GM19395 (cell line): ENCODE results near the gene KRTAP9-6.
"Not testable (repeated sequence)": the region's sequence is repeated elsewhere in the genome, so short reads cannot be mapped to it uniquely, and the experiment has no call there.

Experiments
- ATAC-seq: cut with Tn5 transposase; IDR thresholded peaks from one replicate; pipeline ENCODE4 v1.9.1; 2021; ENCODE audit warnings: mild to moderate bottlenecking, moderate library complexity; ENCODE audit not compliant: unreplicated experiment

The KRTAP9-6 gene, protein sequence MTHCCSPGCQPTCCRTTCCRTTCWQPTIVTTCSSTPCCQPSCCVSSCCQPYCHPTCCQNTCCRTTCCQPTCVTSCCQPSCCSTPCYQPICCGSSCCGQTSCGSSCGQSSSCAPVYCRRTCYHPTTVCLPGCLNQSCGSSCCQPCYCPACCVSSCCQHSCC

DNA sequence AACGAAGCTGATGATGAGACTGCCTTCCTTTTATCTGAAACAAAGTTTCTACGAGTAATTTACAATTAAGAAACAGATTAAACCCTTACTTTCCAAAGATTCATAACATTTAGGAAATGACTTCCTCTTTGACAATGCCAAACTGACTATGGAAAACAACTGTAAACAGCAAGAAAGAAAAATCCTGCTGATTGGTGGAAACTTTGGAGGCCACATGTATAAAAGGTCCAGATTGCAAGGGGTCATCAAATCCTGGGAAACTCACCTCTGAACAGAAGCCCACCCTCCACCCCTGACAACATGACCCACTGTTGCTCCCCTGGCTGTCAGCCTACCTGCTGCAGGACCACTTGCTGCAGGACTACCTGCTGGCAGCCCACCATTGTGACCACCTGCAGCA is at the start of gene KRTAP9-6:
TSS of gene KRTAP9-6 (plus strand) at position 301 of the 400 bp plus-strand sequence. CDS start at position 301, 0 bp downstream.
- ATAC-seq: no peak

- no peak for ATAC-seq
Observed at GRCh38 chr17:41215681-41216080, 49.5 kb upstream of the KRTAP9-6 start.

GRCh38 chr17:41223821-41224220 is 41.4 kb upstream of the KRTAP9-6 start:
- ATAC-seq: no peak

- no peak for ATAC-seq
Observed at GRCh38 chr17:41226051-41226450, 39.1 kb upstream of the KRTAP9-6 start.

DNA sequence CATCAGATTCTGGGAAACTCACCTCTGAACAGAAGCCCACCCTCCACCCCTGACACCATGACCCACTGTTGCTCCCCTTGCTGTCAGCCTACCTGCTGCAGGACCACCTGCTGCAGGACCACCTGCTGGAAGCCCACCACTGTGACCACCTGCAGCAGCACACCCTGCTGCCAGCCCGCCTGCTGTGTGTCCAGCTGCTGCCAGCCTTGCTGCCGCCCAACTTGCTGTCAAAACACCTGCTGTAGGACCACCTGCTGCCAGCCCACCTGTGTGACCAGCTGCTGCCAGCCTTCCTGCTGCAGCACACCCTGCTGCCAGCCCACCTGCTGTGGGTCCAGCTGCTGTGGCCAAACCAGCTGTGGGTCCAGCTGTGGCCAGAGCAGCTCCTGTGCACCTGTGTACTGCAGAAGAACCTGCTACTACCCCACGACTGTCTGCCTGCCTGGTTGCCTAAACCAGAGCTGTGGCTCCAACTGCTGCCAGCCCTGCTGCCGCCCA is 38.5 kb upstream of the KRTAP9-6 start, which contains the start of gene KRTAP9-2:
TSS of gene KRTAP9-2 (plus strand) at position 51 of the 498 bp plus-strand sequence. CDS start at position 58, 7 bp downstream.
- not testable (repeated sequence) for ATAC-seq

GRCh38 chr17:41230094-41230493 is 35.1 kb upstream of the KRTAP9-6 start:
- no peak for ATAC-seq

DNA sequence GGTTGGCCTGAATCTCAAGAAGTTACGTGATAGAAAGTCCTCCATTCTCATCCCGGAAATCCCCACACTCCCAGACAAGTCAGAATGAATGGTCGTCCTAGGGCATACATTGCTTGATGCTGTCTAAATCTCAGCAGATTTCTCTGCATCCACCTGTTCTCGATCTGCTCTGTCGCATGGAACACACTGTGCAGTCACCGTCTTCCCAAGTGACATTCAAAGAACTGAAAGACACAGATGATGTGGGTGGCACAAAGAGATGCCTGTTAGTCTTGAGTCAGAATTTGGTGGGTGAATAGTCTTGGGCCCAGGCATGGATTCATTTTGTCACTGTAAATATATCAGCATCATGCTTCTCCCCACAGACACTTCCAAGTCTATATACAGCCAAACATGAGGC is 33.4 kb upstream of the KRTAP9-6 start:
- no peak for ATAC-seq

DNA sequence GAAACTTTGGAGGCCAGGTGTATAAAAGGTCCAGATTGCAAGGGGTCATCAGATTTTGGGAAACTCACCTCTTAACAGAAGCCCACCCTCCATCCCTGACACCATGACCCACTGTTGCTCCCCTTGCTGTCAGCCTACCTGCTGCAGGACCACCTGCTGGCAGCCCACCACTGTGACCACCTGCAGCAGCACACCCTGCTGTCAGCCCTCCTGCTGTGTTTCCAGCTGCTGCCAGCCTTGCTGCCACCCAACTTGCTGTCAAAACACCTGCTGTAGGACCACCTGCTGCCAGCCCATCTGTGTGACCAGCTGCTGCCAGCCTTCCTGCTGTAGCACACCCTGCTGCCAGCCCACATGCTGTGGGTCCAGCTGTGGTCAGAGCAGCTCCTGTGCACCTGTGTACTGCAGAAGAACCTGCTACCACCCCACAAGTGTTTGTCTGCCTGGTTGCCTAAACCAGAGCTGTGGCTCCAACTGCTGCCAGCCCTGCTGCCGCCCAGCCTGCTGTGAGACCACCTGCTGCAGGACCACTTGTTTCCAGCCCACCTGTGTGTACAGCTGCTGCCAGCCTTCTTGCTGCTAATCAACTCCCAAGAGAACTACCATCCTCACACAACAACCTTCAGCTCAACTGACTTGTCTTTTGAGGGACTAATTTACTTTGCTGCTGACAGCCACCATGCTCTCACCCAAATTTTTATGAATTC is 32.6 kb upstream of the KRTAP9-6 start, which contains the start of gene KRTAP9-3:
TSS of gene KRTAP9-3 (plus strand) at position 51 of the 707 bp plus-strand sequence. CDS start at position 104, 53 bp downstream.
- ATAC-seq: not testable (repeated sequence)

GRCh38 chr17:41237116-41237515 is 28.1 kb upstream of the KRTAP9-6 start:
- not testable (repeated sequence) for ATAC-seq

DNA sequence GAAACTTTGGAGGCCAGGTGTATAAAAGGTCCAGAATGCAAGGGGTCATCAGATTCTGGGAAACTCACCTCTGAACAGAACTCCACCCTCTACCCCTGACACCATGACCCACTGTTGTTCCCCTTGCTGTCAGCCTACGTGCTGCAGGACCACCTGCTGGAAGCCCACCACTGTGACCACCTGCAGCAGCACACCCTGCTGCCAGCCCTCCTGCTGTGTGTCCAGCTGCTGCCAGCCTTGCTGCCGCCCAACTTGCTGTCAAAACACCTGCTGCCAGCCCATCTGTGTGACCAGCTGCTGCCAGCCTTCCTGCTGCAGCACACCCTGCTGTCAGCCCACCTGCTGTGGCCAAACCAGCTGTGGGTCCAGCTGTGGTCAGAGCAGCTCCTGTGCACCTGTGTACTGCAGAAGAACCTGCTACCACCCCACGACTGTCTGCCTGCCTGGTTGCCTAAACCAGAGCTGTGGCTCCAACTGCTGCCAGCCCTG is 27.2 kb upstream of the KRTAP9-6 start, which contains the start of gene KRTAP9-8:
TSS of gene KRTAP9-8 (plus strand) at position 51 of the 489 bp plus-strand sequence. CDS start at position 104, 53 bp downstream.
- ATAC-seq: not testable (repeated sequence)

DNA sequence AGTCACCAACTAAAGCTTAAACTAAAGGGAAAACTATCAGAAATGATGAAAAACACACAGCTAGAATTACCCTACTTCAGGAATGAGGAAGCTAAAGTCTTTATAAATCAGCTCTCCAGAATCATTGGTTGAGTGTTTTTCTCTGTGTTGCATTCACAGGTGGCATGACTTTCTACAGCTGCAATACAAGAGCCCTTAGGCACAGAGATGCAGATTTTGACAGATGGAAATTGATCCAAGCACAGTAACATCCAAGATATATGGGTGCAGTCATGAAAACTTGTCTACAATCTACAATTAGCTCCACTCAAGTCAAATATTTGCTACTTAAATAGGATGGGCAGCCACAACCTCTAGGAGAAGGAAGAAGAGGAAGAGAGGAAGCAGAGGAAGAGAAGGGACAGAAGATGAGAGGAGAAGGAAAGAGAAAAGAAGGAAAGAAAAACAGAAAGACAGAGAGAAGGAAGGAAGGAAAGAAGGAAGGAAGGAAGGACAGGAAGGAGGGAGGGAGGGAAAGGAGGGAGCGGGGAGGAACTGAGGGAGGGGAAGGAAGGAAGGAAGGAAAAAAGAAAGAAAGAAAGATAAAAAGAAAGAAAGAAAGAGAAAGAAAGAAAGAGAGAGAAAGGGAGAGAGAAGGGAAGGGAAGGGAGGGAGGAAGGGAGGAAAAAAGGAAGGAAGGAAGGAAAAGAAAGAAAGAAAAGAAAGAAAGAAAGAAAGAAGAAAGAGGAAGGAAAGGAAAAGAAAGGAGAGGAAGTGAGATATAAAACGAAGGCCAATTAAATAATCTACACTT is 18.0 kb upstream of the KRTAP9-6 start:
- not testable (repeated sequence) for ATAC-seq

- not testable (repeated sequence) for ATAC-seq
Observed at GRCh38 chr17:41249637-41250240, 15.4 kb upstream of the KRTAP9-6 start, which contains the start of gene KRTAP9-4. TSS of gene KRTAP9-4 (plus strand) at chr17:41249687. CDS start at chr17:41249721, 34 bp downstream.

GRCh38 chr17:41251261-41251660 is 13.9 kb upstream of the KRTAP9-6 start:
- ATAC-seq: no peak

DNA sequence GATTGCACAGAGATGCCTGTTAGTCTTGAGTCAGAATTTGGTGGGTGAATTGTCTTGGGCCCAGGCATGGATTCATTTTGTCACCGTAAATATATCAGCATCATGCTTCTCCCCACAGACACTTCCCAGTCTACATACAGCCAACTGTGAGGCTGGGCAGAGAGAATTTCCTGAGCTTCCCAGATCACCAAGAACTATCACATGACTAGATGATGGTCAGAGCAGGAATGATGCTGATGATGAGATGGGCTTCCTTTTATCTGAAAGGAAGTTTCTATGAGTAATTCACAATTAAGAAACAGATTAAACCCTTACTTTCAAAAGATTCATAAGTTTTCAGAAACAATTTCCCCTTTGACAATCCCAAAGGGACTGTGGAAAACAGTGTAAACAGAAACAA is 10.3 kb upstream of the KRTAP9-6 start:
- no peak for ATAC-seq

- not testable (repeated sequence) for ATAC-seq
Observed at GRCh38 chr17:41255381-41256290, 9.5 kb upstream of the KRTAP9-6 start, which contains the start of gene KRTAP9-9. TSS of gene KRTAP9-9 (plus strand) at chr17:41255384.

- no peak for ATAC-seq
Observed at GRCh38 chr17:41256291-41256685, 8.9 kb upstream of the KRTAP9-6 start.

DNA sequence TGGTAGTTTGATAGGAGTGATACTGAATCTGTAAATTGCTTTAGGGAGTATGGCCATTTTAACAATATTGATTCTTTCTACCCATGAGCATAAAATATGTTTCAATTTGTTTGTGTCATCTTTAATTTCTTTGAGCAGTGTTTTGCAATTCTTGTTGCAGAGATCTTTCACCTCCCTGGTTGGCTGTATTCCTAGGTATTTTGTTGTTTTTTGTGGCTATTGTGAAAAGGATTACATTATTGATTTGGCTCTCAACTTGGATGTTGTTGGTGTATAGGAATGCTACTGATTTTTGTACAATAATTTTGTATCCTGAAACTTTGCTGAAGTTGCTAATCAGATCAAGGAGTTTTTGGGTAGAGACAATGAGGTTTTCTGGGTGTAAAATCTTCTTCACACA is 6.8 kb upstream of the KRTAP9-6 start:
- no peak for ATAC-seq

- no peak for ATAC-seq
Observed at GRCh38 chr17:41263212-41263611, 2.0 kb upstream of the KRTAP9-6 start.

GRCh38 chr17:41264599-41264998 is 579 bp upstream of the KRTAP9-6 start:
- ATAC-seq: no peak
